KBM-7 (cell line): ENCODE measurements around the gene C11orf42.

Experiments
- DNase-seq: peaks from one replicate; pipeline ENCODE4 v3.0.0-alpha.2; 2015
- in situ Hi-C: fragments of 300-500 bp; cut with MboI; formaldehyde crosslinking; loops from 2 replicates; pipeline ENCODE4 v1.14.3; 2020; ENCODE audit warnings: low sequenced_read_pairs, low pct_unique_long_range_greater_than_20kb, mixed read lengths

Gene C11orf42, protein sequence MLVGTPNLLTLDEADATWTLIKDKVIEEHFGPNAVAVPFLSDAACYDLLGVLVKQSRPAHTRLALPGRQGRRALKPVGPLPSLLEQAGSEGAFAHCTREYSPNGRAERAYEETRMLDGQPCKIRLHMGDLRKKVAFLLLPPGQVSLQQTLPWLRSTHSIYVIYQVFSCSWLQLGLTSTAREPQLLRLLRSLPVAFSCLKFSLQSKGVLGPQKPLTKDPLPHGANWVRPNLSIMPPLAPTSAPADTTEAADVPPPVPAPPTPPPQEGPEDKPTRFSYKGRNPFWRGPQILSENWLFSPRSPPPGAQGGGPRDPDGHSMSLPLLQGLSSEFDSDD

DNA sequence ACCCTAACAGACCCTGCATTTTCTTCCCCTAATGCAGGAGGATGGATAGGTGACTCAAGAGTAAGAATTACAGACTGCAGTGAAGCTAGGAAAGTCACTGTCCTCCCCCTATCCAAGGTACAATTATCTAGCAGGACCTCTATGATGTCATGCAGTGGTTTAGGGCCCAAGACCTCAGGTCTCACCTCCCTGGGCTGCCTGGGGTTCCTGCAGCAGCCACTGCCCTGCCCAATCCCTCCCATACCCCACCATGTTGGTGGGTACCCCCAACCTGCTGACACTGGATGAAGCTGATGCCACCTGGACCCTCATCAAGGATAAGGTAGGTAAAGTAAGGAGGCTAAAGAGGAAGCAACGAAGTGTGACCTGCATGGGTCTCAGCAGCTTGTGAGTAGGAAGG lies at the start of gene C11orf42:
C11orf42 (plus strand) TSS at position 192 of the 400 bp plus-strand sequence; CDS start at position 251, 59 bp downstream.
- in situ Hi-C loops: no loop called here
- no peak for DNase-seq

DNA sequence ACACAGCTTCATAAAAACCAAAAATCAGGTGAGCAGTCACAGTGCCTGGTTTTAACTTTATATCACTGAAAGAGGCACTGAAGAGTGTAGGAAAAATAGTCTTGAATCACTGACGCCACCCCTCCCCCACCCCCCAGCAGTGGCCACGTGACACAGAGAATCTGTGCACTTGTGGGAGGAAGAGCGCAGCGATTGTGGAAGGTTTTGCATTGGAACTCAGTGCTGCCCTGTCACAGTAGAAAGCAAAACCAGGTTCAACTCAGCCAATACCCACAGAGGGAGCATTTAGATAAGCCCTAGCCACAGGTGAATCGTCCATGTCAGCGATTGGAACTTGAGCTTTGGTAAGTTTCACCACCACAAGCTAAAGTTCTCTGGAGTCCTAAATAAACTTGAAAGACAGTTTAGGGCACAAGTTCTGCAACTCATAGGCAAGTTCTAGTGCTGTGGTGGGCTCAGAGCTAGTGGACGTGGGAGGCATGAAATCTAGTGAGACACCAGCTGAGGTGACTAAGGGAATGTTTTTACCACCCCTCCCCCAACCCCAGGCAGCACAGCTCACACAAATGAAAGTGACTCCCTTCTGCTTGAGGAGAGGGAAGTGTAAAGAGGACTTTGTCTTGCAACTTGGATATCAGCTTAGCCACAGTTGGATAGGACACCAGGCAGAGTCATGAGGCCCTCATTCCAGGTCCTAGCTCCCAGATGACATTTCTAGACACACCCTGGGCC lies 48.6 kb upstream of the C11orf42 start:
- DNase-seq: no peak
- in situ Hi-C loops: no loop called here

DNA sequence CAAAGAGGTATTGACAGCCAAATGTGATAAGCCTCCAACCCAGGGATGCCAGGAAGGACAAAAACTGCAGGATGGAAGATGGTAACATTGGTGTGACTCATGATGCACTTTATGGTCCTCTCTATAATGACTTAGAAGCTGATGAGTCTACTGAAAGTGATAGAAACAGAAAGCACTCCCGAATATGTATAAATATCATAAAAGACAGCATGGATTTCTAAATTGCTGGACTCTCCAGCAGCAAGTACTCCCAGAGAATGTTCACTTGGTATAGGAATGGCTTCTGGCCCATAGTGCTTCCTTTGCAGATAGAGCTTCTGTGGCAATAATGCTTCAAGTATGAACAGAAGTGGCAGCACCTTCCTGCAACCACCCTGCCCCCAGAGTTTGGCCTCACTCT lies 35.1 kb upstream of the C11orf42 start, which contains the start of gene OR52B2:
OR52B2 (minus strand) TSS at position 101 of the 400 bp plus-strand sequence; CDS start at position 101, 0 bp downstream.
- no peak for DNase-seq

DNA sequence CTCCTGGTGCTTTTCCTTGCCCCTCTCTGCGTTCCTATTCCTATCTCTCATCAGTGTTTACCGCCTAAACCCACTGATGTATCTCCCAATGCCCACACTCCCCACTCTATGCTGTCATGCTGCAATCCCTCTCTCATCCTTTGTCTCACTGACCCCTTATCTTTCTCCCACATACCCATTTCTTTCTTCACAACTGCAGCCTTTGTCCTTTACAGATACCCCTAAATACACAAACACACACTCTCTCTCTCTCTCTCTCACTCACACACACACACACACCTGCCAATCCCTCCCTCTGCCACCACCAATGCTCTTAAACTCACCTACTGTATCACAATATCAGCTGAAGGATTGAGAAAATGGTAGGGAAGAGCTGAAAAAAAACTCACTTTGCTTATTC lies 29.9 kb upstream of the C11orf42 start:
- no peak for DNase-seq
- in situ Hi-C loops: no loop called here

More for the DNA sequence above, 35.1 kb upstream of the C11orf42 start, which contains the start of gene OR52B2:
- in situ Hi-C loops: no loop called here

DNA sequence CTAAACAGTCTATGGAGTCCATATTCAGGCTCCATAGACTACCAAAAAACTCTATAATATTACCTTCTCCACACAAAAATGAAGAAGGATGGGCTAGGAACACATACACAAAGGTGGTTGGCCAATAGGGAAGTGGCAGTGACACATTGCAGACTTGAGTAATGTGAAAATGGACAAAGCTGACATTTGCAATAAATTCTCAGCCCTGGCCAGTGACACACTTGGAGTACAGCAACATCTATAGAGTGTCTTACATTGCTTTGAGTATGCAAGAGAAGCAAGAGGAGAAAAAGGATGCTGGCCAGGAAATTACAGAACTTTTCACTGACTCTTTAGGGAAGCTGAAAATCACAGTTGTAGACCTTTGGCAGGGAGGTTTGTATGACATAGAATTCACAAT lies 13.6 kb upstream of the C11orf42 start:
- DNase-seq: no peak
- in situ Hi-C loops: no loop called here

DNA sequence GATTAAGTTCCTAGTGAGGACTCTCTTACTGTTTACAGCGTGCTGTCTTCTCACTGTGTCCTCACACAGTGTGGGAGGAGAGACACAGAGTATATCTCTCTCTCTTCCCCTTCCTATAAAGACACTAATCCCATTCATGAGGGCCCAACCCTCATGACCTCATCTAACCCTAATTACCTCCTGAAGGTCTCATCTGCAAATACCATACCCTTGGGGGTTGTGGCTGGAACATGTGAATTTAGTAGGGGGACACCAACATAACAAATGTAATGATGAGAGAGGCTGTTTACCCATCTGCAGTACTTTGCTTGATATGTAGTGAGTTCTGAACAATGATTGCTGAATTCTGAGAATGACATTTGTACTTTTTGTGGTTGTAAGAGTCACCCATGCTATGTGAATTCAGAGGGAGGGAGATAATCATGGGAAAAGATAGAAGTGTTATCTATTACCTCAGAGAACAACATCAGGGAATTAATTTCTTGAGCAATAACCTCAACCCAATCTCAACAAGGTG lies 11.2 kb upstream of the C11orf42 start:
- in situ Hi-C loops: no loop called here
- peak; percentile 43 for DNase-seq

DNA sequence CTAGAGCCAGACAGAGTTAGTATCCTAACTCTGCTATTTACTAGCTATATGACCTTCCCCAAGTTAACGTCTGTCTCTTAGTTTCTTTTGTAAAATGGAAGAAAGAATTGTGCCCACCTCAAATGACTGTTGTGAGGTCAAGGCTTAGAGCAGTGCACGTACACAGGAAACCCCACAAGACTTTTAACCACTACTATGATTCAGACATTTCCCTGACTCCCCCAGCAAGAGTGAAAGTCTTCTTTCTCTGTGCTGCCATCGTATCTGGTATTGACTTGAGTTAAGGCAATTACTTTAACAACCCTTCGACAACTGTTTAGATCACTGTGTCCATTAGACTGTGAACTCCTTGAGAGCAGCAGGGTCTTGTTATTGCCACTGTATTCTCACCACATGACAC lies 9.0 kb upstream of the C11orf42 start:
- in situ Hi-C loops: no loop called here

DNA sequence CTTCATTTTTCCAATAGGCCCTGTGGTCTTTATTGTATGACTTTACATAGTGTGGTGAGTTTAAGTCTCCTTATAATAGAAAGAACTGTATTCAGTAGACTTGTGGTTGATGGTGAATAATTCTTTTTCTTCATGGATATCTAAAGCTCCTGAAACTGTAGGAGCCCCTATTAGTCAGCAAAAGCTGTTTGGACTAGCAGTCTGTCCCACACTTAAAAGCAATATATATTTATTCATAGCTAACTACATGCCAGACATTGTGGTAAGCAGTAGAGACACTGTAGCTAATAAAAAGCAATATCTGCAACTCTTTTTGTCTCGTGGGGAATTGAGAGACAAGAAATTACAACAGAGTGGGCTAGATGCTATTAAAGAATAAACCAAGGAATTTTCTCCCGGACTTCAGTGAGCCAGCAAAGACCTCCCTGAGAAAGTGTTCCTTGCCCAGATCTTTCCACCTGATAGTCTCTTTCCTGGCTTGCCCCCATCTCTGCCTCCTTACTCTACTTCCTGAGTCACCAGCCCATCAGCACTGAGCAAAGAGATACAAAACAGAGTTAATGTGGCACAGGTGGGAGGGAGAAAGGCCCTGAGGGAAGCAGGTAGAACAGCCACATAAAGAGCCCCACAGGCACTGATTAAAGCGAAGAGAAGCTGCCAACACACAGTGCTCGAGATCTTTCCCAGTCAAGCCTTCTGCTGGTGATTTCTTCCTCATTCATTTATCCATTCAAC lies 7.7 kb upstream of the C11orf42 start:
- DNase-seq: no peak
- in situ Hi-C loops: no loop called here

More for the DNA sequence above, 9.0 kb upstream of the C11orf42 start:
- DNase-seq: peak; percentile 5

DNA sequence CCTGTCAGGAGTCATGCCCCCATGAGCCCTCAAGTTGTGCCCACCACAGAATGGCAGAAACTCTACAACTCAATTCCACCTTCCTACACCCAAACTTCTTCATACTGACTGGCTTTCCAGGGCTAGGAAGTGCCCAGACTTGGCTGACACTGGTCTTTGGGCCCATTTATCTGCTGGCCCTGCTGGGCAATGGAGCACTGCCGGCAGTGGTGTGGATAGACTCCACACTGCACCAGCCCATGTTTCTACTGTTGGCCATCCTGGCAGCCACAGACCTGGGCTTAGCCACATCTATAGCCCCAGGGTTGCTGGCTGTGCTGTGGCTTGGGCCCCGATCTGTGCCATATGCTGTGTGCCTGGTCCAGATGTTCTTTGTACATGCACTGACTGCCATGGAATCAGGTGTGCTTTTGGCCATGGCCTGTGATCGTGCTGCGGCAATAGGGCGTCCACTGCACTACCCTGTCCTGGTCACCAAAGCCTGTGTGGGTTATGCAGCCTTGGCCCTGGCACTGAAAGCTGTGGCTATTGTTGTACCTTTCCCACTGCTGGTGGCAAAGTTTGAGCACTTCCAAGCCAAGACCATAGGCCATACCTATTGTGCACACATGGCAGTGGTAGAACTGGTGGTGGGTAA lies 6.1 kb upstream of the C11orf42 start, which contains the start of gene OR52W1:
OR52W1 (plus strand) TSS at position 51 of the 637 bp plus-strand sequence; CDS start at position 51, 0 bp downstream.
- in situ Hi-C loops: no loop called here
- DNase-seq: no peak

DNA sequence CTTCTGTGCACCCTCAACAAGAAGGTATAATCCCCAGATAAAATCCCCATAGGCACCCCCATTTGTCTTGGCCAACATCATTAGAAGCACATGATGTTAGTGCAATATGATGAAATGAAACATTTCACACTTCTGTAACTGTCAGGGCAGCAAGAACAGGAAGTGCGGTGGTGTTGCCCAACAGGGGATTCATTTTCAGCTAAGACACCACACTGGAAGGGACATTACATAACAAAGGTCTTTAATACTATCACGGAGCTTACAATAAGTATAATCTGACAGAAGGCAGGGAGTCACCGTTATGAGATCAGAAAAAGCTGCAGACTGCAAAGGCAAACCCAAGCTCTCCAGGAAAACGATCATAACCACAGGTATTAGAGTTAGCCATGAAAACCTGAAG lies 4.4 kb upstream of the C11orf42 start:
- DNase-seq: peak; percentile 68
- in situ Hi-C loops: no loop called here

DNA sequence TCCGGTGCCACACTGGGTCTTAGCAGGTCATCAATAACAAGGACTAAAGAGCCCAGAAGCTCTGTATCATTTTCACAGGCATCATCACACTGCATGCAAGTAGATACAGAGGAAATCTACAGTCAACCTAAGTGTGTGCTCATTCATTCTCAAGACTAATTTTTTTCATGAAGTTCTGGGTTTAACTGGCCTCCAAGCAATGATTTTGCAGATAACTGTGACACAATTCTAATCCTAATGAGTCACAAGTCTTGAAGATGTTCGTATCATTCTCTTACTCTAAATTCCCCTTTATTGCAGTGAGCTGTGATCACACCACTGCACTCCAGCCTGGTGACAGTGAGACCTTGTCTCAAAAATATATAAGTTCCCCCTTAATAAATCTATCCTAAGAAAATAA lies 3.9 kb upstream of the C11orf42 start:
- no peak for DNase-seq
- in situ Hi-C loops: no loop called here

DNA sequence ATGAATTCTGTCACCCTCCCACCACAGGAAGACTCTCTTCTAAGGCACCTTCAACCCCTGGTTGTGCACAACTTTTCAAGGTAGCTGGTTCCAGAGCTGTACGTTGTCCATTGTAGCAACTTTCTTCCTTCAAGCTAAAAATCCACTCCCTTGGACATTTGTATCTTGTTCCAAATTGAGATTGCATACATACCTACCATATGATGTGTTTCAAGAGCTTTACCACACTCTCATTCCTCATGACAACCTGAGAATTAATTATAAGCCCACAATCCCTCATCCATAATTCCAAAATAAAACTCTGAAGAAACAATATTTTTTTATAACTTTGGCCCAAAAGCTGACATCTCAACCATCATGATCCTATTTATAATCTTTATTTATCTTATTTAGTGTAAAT lies 3.3 kb upstream of the C11orf42 start:
- in situ Hi-C loops: no loop called here
- no peak for DNase-seq

DNA sequence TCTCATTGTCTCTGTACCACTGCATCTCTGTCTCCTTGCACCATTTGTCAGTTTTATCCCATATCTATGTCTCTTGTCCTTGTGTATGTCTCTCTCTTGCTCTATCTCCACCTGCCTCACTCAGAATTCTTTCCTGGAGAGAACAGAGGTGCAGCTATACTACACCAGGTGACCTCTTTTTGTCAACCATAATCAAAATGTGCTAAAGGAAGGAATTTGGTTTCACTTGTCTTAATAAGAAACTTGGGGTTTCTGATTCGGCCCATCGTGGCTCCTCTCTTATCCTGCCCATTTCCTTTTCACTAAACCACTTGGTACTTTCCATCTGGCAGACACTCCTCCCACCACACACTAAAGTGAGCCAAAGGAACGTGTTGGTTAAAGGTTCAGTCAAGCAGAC lies 2.0 kb upstream of the C11orf42 start:
- no peak for DNase-seq
- in situ Hi-C loops: no loop called here

DNA sequence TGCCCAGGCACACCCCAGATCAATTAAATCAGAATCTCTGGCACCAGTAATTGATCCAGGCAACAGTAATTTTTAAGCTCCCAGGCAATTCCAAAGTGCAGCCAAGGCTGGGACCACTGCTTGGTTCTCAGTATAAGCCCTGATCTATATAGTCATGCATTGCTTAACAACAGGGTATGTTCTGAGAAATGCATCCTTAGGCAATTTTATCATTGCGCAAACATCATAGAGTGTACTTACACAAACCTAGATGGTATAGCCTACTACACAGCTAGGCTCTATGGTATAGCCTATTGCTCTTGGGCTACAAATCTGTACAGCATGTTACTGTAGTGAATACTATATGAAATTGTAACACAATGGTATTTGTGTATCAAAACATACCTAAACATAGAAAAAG lies 651 bp upstream of the C11orf42 start:
- no peak for DNase-seq
- in situ Hi-C loops: no loop called here

DNA sequence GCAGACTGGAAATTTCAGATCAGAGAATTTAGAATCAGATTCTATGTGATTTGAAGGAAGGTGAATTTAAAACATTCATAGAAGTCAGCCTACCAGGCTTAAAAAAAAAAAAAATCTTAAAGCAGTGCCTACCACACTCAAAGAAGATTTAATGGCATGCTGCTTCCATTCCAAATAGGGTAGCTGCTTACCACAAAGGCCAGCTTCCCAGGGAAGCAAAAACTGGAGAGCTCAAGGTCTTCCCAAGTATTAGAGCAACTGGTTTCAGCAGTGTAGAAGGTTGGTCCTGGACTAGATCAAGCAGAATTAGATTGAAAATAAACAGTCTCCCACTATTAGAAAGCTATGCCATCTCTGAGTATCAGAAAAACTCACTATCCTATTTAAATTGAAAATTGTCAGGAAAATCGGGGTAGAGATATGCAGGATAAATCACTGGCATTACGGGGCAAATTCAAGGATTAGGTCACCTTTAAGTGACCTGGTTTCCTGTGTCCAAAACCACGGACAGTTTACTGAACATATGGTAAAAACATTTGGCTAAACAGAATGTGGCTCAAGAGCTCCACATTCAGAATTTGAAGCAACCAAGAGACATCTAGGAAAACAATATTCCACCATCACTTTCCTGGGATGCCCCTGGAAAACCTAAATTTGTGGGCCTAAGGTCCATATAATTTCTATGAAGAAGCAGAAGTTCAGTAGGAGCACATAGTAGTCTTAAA lies 1.3 kb downstream of the C11orf42 start:
- no peak for DNase-seq
- in situ Hi-C loops: no loop called here

DNA sequence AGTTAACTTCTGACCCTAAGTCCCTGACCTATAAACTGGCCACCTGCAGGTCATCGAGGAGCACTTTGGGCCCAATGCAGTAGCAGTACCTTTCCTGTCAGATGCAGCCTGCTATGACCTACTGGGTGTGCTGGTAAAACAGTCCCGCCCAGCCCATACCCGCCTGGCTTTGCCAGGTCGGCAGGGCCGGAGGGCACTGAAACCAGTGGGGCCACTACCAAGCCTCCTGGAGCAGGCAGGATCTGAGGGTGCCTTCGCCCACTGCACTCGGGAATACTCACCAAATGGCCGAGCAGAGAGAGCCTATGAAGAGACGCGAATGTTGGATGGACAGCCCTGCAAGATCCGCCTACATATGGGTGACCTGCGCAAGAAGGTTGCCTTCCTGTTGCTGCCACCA lies 4.4 kb downstream of the C11orf42 start:
- in situ Hi-C loops: no loop called here
- no peak for DNase-seq

DNA sequence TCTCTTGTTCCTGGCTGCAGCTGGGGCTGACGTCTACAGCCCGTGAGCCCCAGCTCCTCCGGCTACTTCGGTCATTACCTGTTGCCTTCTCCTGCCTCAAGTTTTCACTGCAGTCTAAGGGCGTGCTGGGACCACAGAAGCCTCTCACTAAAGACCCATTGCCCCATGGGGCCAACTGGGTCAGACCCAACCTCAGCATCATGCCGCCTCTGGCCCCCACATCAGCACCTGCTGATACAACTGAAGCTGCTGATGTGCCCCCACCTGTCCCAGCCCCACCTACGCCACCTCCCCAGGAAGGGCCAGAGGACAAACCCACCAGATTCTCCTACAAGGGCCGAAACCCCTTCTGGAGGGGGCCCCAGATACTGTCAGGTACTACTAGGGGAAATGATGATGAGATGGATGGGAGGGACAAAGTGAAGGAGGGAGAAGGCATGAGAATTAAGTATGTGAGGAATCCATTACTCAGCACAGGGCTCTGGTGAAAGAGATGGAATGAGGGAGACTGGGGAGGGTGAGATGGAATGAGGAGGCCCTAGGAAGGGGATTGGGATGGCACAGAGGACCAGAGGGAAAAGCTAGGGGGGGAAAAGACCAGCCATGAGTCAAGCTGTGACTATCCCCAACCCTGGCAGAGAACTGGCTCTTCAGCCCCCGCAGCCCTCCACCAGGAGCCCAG lies 5.1 kb downstream of the C11orf42 start:
- DNase-seq: no peak
- in situ Hi-C loops: no loop called here

DNA sequence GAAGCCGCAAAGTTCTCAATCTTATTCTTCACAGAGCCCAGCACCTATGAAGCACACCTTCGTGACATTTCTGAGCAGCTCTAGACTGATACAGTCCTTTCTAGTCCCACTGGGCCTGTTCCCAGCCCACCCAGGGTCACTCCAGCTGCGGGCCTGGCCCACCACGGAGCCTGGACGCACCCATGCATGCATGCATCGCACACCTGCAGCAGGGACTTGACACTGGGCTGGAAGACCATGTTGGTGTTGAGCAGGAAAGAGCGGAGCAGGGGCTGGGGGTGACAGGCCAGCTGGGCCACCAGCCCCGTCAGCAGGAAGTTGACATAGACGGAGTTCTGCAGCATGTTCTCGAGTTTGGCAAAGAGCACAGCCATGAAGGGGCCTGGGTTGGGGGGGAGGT lies 9.2 kb downstream of the C11orf42 start:
- in situ Hi-C loops: no loop called here

More for the DNA sequence above, 9.2 kb downstream of the C11orf42 start:
- no peak for DNase-seq
